GM18951 (cell line): ENCODE results near the gene ARHGAP45.

ENCODE experiments used
- POLR2A ChIP-seq: IDR thresholded peaks from 4 replicates; pipeline ENCODE4 v1.6.1; 2011; ENCODE audit warnings: mild to moderate bottlenecking; ENCODE audit not compliant: insufficient read length, insufficient read depth; ENCODE audit errors: extremely low read depth
- in situ Hi-C: fragments of 300-500 bp; cut with MboI; formaldehyde crosslinking; loops from one replicate; pipeline ENCODE4 v1.12.0; 2022; ENCODE audit warnings: low sequenced_read_pairs, mixed read lengths, inconsistent platforms; ENCODE audit not compliant: unreplicated experiment

The ARHGAP45 gene

DNA sequence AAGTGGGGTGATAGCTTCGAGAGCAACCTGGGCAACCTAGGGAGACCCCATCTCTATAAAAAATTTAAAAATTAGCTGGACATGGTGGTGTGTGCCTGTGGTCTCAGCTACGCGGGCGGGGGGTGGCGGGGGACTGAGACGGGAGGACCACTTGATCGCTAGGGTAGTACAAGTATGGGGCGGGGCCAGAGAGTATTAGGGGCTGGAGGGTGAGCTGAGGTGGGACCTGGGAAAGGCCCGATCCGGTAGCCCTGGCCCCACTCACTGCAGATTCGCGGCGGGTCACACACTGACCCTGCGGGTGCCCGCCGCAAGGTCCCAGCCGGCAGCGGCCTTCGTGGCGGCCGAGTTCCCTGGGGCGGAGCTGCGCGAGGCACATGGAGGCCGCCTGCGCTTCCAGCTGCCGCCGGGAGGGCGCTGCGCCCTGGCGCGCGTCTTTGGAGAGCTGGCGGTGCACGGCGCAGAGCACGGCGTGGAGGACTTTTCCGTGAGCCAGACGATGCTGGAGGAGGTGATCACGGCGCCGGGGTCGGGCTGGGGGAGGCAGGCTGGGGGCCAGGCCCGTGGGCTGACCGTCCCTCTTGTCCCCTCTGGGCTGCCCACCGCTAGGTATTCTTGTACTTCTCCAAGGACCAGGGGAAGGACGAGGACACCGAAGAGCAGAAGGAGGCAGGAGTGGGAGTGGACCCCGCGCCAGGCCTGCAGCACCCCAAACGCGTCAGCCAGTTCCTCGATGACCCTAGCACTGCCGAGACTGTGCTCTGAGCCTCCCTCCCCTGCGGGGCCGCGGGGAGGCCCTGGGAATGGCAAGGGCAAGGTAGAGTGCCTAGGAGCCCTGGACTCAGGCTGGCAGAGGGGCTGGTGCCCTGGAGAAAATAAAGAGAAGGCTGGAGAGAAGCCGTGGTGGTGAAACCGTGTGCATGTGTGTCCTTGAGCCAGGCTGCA, 2.0 kb upstream of the ARHGAP45 start:
- no peak for TF ChIP-seq POLR2A
- in situ Hi-C loops: no loop called here

DNA sequence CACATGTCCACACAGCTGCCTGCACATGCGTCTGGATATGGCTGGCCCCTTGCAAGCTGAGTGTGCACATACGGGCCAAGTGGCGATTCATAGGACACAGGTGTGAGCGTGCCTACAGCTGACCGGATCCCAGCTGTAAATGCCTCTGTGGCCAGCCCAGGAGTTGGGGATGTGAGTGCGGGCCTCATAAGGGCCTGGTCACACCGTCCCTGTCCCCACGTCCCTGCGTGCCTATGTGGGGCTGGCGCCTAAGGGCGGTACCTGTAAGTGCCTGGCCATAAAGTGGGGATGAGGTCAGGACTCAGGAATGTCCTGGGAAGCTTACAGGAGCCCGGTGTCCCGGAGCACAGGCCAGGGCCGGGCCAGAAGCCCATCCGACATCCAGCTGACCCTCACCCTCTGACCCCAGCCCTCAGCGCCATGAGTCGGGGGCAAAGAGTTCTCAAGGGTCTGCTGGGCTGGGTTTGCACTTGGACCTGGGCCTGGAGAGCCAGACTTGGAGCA, 1.3 kb upstream of the ARHGAP45 start:
- in situ Hi-C loops: no loop called here
- TF ChIP-seq POLR2A: no peak

DNA sequence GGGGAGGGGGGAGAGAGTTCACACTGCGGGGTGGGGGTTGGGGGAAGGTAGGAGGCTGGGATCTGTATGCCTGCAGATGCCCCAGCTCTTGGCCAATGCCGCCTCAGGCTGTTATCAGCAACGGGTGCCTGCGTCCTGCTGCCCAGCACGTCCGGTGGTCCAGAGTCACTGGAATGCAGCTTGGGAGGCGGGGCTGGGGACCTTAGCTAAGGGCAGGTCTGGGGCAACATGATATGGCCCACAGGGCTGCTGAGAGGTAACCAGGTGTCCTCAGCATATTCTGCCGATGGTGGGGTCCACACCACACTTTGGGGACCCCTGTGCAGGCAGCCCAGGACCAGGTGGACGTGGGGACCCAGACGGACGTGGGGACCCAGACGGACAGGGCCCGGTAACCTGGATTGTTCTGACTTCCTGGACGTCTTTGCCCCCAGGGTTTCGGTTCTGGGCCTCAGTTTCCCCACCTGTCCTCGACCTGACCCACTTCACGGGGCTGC, 668 bp upstream of the ARHGAP45 start:
- TF ChIP-seq POLR2A: no peak
- in situ Hi-C loops: no loop called here

DNA sequence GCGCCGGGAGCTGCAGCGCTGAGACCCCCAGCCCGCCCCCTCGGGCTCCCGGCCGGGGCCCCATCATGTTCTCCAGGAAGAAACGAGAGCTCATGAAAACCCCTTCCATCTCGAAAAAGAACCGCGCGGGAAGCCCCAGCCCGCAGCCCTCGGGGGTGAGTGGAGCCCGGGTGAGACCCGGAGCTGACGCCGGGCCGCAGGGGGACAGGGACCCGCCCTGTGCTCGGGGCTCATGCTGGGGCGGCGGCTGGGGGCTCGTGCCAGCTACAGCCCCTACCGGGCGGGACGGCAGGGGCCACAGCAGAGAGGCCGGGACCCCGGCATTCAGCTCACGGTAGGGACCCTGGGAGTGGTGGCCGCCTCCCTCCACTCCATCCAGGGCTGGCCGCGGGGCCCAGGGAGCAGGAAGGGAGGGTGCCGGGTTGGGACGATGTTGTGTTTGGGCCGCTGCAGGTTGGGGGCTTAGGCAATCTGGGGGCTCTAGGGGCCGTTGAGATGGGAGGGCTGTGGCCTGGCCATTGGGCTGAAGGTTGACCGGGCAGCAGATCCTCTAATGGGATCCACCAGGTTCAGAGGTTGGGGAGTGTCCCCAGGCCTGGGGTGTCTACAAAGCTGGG, 482 bp downstream of the ARHGAP45 start:
- TF ChIP-seq POLR2A: peak; percentile 11

DNA sequence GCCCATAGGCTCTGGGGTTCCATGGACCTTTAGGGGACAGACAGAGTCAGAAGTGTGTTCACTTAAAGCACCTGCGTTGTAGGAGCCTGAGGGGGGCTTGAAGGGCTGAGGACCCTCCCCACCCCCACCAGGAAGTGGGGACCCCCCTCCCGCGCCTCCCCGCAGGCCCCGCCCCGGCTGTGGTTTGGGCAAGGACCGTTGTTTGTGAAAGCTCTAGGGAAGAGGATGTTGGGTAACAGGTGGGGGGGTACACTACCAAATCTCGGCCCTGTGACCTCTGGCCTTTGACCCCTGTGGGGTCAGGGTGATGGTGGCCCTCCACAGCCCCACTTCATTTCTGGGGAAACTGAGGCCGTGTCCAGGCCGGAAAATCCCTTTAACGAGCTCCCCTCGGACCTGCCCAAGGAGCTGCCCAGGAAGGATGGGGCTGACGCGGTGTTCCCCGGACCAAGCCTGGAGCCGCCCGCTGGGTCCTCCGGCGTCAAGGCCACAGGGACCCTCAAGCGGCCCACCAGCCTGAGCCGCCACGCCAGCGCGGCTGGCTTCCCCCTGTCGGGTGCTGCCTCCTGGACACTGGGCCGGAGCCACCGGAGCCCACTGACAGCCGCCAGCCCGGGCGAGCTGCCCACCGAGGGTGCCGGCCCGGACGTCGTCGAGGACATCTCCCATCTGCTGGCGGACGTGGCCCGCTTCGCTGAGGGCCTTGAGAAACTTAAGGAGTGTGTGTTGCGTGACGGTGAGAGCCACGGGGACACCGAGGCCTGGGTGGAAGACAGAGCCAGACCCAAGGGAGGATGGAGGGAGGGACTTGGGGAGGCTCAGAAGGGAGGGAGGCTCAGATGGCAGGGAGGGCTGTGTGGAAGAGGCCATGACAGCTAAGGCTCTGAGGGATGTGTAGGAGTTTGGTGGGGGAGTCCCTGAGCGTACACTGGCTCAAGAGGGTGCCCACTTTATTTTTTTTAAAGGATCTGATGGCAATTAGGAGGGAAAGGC, 1.3 kb downstream of the ARHGAP45 start:
- in situ Hi-C loops: no loop called here
- no peak for TF ChIP-seq POLR2A

More for the DNA sequence above, 482 bp downstream of the ARHGAP45 start:
- in situ Hi-C loops: no loop called here

DNA sequence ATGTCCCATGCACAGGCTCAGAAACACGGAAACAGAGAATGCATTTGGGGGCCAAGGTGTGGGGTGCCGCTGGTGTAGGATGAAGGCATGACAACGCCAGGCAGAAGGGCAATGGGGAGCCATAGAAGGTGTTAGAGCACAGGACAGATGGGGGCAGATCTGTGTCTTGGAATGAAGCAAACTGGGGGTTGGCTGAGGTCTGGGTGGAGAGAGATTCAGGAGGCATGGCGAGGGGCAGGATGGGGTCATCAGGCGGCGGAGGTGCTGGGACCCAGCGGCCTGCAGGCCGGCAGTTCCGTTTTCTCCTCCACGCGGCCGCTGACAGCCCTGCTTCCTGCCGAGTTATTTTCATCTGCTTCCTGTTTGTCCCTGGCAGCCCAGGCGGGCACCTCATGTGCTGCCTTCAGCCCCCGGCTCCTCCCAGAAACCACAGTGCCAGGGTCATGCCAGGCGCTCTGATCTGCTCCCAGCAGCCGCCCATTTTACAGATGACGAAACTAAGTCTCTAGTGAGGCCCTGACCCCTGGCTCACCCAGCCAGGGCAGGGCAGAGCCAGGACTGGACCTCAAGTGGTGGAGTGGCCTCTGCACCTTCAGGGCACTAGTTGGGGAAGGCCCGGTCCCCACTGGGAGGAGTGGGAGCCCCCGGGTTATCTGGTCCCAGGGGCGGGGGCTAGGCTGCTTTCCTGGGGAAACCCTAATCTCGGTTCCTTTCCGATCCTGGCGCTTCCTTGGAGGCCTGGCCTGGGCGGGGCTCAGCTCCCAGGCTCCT, 2.2 kb downstream of the ARHGAP45 start:
- in situ Hi-C loops: no loop called here
- peak; percentile 51 for TF ChIP-seq POLR2A

DNA sequence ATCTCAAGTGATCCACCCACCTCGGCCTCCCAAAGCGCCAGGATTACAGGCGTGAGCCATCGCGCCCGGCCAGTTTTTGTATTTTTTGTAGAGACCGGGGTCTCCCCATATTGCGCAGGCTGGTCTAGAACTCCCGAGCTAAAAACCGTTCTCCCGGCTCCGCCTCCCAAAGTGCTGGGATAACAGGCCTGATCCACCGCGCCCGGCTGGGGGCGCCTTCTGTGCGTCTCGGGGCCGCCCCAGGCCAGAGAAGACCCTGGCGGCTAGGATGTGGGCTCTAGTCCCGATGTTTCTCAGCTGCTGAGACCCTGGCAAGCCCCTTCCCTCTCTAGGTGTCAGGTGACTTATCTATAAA, 3.6 kb downstream of the ARHGAP45 start:
- in situ Hi-C loops: no loop called here
- no peak for TF ChIP-seq POLR2A

DNA sequence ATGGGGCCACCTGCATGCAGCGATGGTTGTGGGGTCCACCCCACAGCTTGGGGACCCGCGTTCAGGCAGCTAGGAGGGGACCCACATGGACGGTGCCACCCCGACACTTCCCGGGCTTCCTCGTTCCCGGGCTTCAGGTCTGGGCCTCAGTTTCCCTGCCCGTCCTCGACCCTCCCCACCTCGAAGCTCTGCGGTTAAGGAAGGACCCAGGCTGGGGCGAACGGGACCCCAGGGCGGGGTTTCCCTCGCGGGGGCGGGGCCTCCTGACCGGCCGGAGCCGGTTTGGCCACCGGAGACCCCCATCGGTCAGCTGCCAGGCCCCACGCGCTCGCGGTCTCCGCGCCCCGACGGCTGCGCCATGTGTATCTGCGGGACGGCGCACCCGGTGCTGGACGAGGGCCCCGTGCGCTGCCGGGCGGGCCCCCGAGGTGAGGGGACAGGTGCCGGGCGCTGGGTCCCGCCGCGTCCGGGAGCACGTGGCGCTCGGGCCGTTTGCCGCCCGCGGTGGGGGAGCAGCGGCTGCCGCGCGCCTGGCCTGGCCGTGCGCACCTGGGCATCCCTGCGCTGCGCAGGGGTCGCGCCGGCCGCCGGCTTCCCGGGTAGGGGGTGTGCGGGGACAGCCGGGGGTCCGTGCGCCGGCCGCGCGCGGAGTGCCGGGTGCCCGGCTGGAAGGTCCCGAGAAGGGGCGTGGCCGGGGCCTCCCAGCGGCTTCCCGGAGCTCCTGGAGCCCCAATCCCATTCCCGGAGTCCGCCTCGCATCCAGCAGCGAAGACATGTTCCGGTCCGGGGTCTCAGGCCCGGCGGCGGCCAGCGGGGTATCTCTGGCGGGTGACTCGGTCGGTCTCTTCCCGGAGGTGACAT, 4.2 kb downstream of the ARHGAP45 start:
- no peak for TF ChIP-seq POLR2A
- in situ Hi-C loops: no loop called here

DNA sequence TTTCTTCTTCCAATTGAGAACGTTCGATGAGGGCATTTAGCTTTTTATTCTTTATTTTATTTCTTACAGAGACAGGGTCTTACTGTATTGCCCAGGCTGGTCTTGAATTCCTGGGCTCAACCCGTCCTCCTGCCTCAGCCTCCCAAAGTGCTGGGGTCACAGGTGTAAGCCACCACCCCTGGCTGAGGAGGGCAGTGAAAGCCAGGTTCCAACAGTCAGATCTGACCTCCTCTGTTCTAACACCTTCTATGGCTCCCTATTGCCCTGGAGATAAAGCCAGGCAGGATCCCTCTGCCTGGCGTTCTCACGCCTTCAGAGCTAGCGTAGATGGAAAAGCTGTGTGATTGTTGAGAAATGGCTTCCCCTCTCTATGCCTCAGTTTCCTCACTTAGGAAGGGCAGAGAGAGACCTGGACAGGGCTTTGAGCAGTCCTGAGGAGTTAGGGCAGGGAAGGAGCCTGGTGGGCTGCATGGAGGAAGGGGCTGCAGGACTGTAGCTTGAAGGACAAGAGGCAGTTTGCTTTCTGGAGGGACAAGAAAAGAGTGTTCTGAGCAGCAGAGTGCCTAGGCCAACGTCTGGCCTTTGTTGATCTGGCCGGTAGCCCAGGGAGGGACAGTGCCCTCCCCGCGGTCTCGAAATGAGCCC, 5.5 kb downstream of the ARHGAP45 start:
- in situ Hi-C loops: no loop called here
- TF ChIP-seq POLR2A: no peak

DNA sequence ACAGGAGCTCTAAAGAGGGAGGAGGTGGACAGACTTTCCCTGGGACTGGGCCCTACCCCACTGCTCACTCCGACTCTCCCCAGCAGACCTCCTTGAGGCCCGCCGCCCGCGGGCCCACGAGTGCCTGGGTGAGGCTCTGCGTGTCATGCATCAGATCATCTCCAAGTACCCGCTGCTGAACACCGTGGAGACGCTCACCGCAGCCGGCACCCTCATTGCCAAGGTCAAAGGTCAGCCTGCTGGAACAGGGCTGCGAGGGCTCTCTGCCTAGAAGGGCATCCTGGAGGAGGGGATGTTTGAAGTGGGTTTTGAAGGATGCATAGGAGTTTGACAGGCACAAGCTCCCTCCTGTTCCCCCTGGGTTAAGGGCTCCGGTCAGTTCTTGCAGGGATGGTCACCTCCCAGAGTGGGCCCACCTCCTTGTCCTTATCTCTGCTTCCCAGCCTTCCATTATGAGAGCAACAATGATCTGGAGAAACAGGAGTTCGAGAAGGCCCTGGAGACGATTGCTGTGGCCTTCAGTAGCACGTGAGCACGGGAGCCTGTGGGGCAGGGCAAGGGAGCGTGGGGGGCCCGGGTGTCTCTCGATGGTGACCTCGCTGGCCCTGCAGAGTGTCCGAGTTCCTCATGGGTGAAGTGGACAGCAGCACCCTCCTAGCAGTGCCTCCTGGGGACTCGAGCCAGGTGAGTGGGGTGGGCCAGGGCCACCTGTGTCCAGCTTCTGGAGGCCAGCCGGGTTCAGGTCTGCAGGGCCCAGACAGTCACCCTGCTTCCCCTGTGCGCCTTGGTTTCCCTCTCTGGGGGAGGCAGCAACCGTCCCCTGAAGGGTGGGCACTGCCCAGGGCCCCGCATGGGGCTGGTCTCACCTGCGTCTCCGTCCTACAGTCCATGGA, 6.3 kb downstream of the ARHGAP45 start:
- TF ChIP-seq POLR2A: no peak
- in situ Hi-C loops: no loop called here

DNA sequence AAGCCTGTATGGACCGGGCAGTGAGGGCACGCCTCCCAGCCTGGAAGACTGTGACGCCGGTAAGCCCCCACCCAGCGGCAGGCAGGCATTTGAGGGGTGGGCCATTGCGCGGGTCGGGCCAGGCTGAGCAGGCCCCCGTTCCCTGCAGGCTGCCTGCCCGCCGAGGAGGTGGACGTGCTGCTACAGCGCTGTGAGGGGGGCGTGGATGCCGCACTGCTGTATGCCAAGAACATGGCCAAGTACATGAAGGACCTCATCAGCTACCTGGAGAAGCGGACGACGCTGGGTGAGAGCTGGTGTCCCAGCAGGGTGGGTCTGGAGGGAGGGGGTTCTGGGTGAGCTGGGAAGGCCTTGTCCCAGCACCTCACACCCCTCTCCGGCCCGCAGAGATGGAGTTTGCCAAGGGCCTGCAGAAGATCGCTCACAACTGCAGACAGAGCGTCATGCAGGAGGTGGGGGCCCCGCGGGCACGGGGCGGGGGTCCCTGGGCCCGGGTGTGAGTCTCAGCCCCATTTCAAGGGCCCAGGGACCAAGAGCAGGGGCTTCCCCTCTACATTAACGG, 7.1 kb downstream of the ARHGAP45 start:
- TF ChIP-seq POLR2A: no peak
- in situ Hi-C loops: no loop called here
